ENCODE measurements around the gene TCF12.

TCF12 gene

DNA sequence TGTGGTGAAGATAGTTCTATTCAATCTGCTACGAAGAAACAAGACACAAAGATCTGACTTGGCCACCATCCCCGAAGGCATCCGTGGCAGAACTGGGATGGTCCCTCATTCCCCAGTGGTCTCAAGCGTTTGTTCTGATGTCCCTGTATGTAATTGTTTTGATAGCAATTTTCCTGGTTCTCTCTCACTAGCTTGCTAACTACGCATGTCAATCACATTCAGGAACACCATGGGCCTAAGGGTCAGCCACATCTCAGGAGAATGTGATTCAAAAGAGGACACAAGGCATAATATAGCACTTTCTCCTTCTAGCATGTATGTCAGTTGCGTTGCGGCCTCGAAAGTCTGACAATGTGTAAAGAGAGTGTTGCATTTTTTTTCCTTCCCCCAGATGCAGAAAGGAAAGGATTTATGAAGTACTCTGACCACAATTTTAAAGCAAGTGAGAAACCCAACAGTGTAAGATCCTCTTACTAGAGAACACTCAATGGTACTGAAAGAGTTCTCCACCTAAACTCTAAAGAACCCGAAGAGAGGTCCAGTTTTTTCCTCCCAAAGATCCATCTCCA lies 32.0 kb upstream of the TCF12 start:
- no peak for DNase-seq (ENCODE audit: extremely low read depth, low read depth)
- TF ChIP-seq, protein P1, sequence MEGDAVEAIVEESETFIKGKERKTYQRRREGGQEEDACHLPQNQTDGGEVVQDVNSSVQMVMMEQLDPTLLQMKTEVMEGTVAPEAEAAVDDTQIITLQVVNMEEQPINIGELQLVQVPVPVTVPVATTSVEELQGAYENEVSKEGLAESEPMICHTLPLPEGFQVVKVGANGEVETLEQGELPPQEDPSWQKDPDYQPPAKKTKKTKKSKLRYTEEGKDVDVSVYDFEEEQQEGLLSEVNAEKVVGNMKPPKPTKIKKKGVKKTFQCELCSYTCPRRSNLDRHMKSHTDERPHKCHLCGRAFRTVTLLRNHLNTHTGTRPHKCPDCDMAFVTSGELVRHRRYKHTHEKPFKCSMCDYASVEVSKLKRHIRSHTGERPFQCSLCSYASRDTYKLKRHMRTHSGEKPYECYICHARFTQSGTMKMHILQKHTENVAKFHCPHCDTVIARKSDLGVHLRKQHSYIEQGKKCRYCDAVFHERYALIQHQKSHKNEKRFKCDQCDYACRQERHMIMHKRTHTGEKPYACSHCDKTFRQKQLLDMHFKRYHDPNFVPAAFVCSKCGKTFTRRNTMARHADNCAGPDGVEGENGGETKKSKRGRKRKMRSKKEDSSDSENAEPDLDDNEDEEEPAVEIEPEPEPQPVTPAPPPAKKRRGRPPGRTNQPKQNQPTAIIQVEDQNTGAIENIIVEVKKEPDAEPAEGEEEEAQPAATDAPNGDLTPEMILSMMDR (IDR thresholded peaks at IDR 0.05; ENCODE audit: low read depth, low read length) = no peak

DNA sequence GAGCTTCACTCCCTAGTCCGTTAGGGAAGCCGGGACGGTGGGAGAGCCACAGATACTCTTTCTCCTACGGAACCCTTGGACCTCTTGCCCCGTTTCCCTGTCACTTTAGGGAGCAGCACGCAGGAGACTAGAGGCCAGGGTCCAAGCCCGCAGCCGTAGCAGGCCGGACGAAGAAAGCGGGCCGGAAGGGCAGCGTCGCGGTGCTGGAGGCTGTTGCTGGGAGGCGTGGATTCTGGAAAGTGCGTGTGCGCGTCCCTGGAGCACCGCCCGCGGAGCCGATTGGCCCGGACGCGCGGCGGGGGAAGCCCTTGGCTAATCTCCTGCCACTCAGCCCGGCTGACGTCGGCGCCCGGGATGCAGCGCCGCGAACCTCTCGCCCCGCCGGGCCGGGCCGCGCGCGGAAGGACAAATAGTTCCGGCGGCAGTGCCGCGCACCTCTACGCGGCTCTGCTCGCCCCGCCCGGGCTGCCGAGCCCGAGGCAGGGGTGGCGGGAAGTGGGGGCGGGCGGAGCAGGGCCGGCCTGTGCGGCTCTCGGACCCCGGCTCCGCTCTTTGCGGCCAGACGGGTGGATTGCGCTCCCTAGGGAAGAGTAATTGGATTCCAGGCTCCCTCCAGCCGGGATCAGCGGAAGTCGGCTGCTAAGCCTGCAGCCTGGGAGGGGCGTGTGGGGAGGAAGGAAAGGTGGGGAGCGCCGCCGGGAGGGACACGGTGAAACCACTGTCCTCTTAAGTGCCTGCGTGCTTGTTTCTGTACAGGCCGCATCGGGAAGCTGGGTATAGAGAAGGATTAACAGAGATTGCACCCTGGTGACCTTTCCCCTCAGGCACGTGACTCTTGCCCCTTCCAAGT lies 31.3 kb upstream of the TCF12 start:
- DNase-seq (ENCODE audit: extremely low read depth, low read depth) = peak; percentile 95
- TF ChIP-seq, protein P1 (IDR thresholded peaks at IDR 0.05; ENCODE audit: low read depth, low read length) = peak; percentile 16; the same call in 1 of the 2 replicates

GRCh38 chr15:56887782-56888438 lies 30.5 kb upstream of the TCF12 start:
- no peak for DNase-seq (ENCODE audit: extremely low read depth, low read depth)
- TF ChIP-seq, protein P1 (IDR thresholded peaks at IDR 0.05; ENCODE audit: low read depth, low read length) = no peak

GRCh38 chr15:56890038-56890437 lies 28.4 kb upstream of the TCF12 start:
- no peak for DNase-seq (ENCODE audit: extremely low read depth, low read depth)
- TF ChIP-seq, protein P1 (IDR thresholded peaks at IDR 0.05; ENCODE audit: low read depth, low read length) = no peak

DNA sequence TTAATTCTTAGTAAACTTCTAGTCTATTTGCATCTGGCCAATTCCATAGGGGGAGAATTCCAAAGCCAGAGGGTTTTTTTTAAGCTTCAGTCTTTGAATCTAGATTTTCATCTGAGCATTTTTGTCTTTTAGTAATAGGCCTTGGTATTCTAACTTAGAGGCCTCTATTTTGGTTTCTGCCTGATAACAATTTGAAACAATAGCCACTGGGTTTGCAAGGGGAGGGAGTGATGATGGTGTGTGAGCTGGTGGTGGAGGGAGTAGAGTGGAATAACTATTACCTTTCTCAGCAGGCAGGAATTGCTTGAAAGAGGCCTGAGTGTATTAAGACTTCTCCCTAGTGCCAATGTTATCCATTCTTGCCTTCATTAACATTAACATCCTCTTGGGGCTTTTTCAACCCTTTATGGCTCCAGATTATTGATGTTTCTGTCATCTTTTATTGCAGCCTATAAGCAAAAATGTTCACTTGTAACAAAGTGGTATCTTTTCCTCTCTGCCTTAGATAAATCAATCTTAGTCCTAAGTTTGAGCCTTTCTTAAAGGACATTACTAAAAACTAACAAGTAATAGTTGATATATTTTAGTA lies 26.5 kb upstream of the TCF12 start:
- TF ChIP-seq, protein P1 (IDR thresholded peaks at IDR 0.05; ENCODE audit: low read depth, low read length) = no peak
- no peak for DNase-seq (ENCODE audit: extremely low read depth, low read depth)

GRCh38 chr15:56892659-56893363 lies 25.6 kb upstream of the TCF12 start:
- DNase-seq (ENCODE audit: extremely low read depth, low read depth) = no peak
- TF ChIP-seq, protein P1 (IDR thresholded peaks at IDR 0.05; ENCODE audit: low read depth, low read length) = no peak

Data from AG09319 (cell line).